ENCODE results near the gene UQCC2.

GRCh38 chr6:33659986-33660385, 51.5 kb downstream of the UQCC2 start:
- TF ChIP-seq CTCF (IDR thresholded peaks at IDR 0.05) (no peak), POLR2A (IDR thresholded peaks at IDR 0.05) (no peak)
